Measurements from ENCODE around the gene CYP2A7.
"Not testable (repeated sequence)": the region's sequence is repeated elsewhere in the genome, so short reads cannot be mapped to it uniquely, and the experiment has no call there.

DNA sequence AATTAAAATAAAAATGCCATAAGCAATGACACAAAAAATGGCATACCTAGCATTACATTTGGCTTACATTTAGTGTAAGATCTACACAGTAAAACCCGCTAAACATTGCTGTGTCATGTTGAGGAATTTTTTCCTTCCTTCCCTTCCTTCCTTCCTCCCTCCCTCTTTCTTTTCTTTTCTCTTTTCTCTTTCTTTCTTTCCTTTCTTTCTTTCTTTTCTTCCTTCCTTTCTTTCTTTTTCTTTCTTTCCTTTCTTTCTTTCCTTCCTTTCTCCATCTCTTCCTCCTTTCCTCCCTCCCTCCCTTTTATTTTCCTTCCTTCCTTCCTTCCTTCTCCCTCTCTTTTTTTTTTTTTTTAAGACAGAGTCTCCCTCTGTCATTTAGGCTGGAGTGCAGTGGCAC lies 43.6 kb downstream of the CYP2A7 start:
- TF ChIP-seq EZH2phosphoT487 (IDR thresholded peaks at IDR 0.05; ENCODE audit: borderline replicate concordance); POLR2AphosphoS5 (IDR thresholded peaks at IDR 0.05; ENCODE audit: low read depth, low read length); EZH2 (IDR thresholded peaks at IDR 0.05): not testable (repeated sequence)

All from HCT116 (cell line).